Cardiac muscle cell (in vitro differentiated cells and primary cell): ENCODE measurements around the gene DEPDC5. TPM values are rescaled to one million over a fixed set of nuclear protein-coding genes. Genes with fewer than 3 reads are reported as not detected.
"Not testable (repeated sequence)": the region's sequence is repeated elsewhere in the genome, so short reads cannot be mapped to it uniquely, and the experiment has no call there.

Source experiments
- DNase-seq, 2 donors: peaks; one replicate each; pipeline versions ENCODE4 v3.0.0 to v3.0.0-alpha.2; 2010 to 2017; ENCODE audit warnings: low read depth in 1 of 2, low spot score in 1 of 2
- H3K27ac ChIP-seq: fragments of 200-600 bp; sonication (generic); 2 replicates; pipeline ENCODE4 v1.5.1; 2016
- H3K27me3 ChIP-seq: fragments of 200-600 bp; sonication (generic); 2 replicates; pipeline ENCODE4 v1.6.0; 2016; ENCODE audit warnings: control low read depth
- H3K36me3 ChIP-seq: fragments of 200-600 bp; sonication (generic); 2 replicates; pipeline ENCODE4 v1.5.1; 2016; ENCODE audit warnings: control low read depth
- H3K4me1 ChIP-seq: fragments of 200-600 bp; sonication (generic); 2 replicates; pipeline ENCODE4 v1.8.1; 2017; ENCODE audit warnings: low read depth, mild to moderate bottlenecking, mixed run types
- H3K4me3 ChIP-seq: fragments of 200-600 bp; sonication (generic); 2 replicates; pipeline ENCODE4 v1.5.1; 2016; ENCODE audit warnings: mild to moderate bottlenecking
- H3K9me3 ChIP-seq: fragments of 200-600 bp; sonication (generic); 2 replicates; pipeline ENCODE4 v1.5.1; 2017; ENCODE audit warnings: low read depth, mild to moderate bottlenecking, control low read depth
- CTCF ChIP-seq: IDR thresholded peaks from 2 replicates; pipeline ENCODE4 v1.5.1; 2012; ENCODE audit warnings: low read depth, mild to moderate bottlenecking, low read length
- polyA plus RNA-seq: library from polyadenylated mRNA; unstranded; fragments of >200 nt; fragmentation: Nextera tagmentation; extraction: Ambion mirVana; gene quantifications from 2 replicates; pipeline ENCODE4 v1.2.1, GENCODE V29; 2016
- total RNA-seq: library from RNA; depleted of rRNA; stranded (reverse); fragments of >200 nt; gene quantifications from 2 replicates; pipeline ENCODE4 v1.2.3, GENCODE V29; 2016

Gene DEPDC5
- total and polyA plus RNA-seq, 2 experiments from 2014 or later = 18.2 to 30.6 TPM

GRCh38 chr22:31733580-31734079 lies 20.2 kb upstream of the DEPDC5 start:
- H3K36me3 ChIP-seq = no peaks in the 10 kb centered on the region
- no peak overlapping the region for H3K4me3 ChIP-seq
- H3K4me1 ChIP-seq = no peaks in the 10 kb centered on the region
- no peak overlapping the region for H3K27ac ChIP-seq
- no peak for TF ChIP-seq CTCF
- no peak for DNase-seq
- no peaks in the 10 kb centered on the region for H3K9me3 ChIP-seq
- no peaks in the 10 kb centered on the region for H3K27me3 ChIP-seq

GRCh38 chr22:31734512-31734911 lies 19.3 kb upstream of the DEPDC5 start:
- no peaks in the 10 kb centered on the region for H3K36me3 ChIP-seq
- H3K4me1 ChIP-seq = no peaks in the 10 kb centered on the region
- peak in 1 of 2 donors; percentile 48 for DNase-seq
- H3K9me3 ChIP-seq = no peaks in the 10 kb centered on the region
- TF ChIP-seq CTCF = no peak
- H3K27ac ChIP-seq = peak overlapping the region; percentile 52
- no peaks in the 10 kb centered on the region for H3K27me3 ChIP-seq
- no peak overlapping the region for H3K4me3 ChIP-seq

- no peak for TF ChIP-seq CTCF
- no peaks in the 10 kb centered on the region for H3K9me3 ChIP-seq
- H3K27ac ChIP-seq = no peak overlapping the region
- no peaks in the 10 kb centered on the region for H3K36me3 ChIP-seq
- no peak for DNase-seq
- no peak overlapping the region for H3K4me3 ChIP-seq
- no peaks in the 10 kb centered on the region for H3K4me1 ChIP-seq
- no peaks in the 10 kb centered on the region for H3K27me3 ChIP-seq
Observed at GRCh38 chr22:31736458-31736857, 17.4 kb upstream of the DEPDC5 start.

GRCh38 chr22:31737932-31738331 lies 15.9 kb upstream of the DEPDC5 start:
- Histone ChIP-seq H3K27me3 (no peaks in the 10 kb centered on the region), H3K4me3 (no peak overlapping the region), H3K36me3 (no peaks in the 10 kb centered on the region), H3K4me1 (peaks cover 6% of the 10 kb centered on the region), H3K9me3 (no peaks in the 10 kb centered on the region), H3K27ac (no peak overlapping the region)
- TF ChIP-seq CTCF = no peak
- DNase-seq = no peak

GRCh38 chr22:31738566-31738965 lies 15.3 kb upstream of the DEPDC5 start:
- H3K4me1 ChIP-seq = peaks cover 6% of the 10 kb centered on the region
- TF ChIP-seq CTCF = no peak
- DNase-seq = peak in 1 of 2 donors; percentile 21
- no peaks in the 10 kb centered on the region for H3K9me3 ChIP-seq
- H3K27me3 ChIP-seq = no peaks in the 10 kb centered on the region
- no peaks in the 10 kb centered on the region for H3K36me3 ChIP-seq
- H3K4me3 ChIP-seq = no peak overlapping the region
- H3K27ac ChIP-seq = no peak overlapping the region

- Histone ChIP-seq H3K9me3 (no peaks in the 10 kb centered on the region), H3K4me3 (no peak overlapping the region), H3K27me3 (no peaks in the 10 kb centered on the region), H3K27ac (peak overlapping the region; percentile 54), H3K4me1 (peaks cover 6% of the 10 kb centered on the region), H3K36me3 (no peaks in the 10 kb centered on the region)
- no peak for TF ChIP-seq CTCF
- DNase-seq = peak in 1 of 2 donors; percentile 22
Observed at GRCh38 chr22:31739795-31740201, 14.0 kb upstream of the DEPDC5 start.

GRCh38 chr22:31740314-31740713 lies 13.5 kb upstream of the DEPDC5 start:
- not testable (repeated sequence) for H3K27ac ChIP-seq, DNase-seq, H3K4me3 ChIP-seq, H3K4me1 ChIP-seq, H3K9me3 ChIP-seq, H3K27me3 ChIP-seq, H3K36me3 ChIP-seq
